ENCODE data around the gene CAPZA2.
A peak's percentile ranks its signal among the peaks of the same experiment; 100 is the strongest.
"Not testable (repeated sequence)": the region's sequence is repeated elsewhere in the genome, so short reads cannot be mapped to it uniquely, and the experiment has no call there.

The CAPZA2 gene

GRCh38 chr7:116920359-116920758, 58.0 kb downstream of the CAPZA2 start:
- no peak for DNase-seq (ENCODE audit: low spot score)

GRCh38 chr7:116922545-116922944, 60.2 kb downstream of the CAPZA2 start:
- no peak for DNase-seq (ENCODE audit: low spot score)

- no peak for DNase-seq (ENCODE audit: low spot score)
These were observed 62.4 kb downstream of the CAPZA2 start for GRCh38 chr7:116924741-116925140.

GRCh38 chr7:116929021-116929420, 66.6 kb downstream of the CAPZA2 start:
- DNase-seq (ENCODE audit: low spot score), result no peak

- DNase-seq (ENCODE audit: low spot score), result peak; percentile 87
These were observed 67.8 kb downstream of the CAPZA2 start for GRCh38 chr7:116929914-116930913.

- no peak for DNase-seq (ENCODE audit: low spot score)
These were observed 70.2 kb downstream of the CAPZA2 start for GRCh38 chr7:116932566-116932965.

GRCh38 chr7:116933465-116933864, 71.1 kb downstream of the CAPZA2 start:
- DNase-seq (ENCODE audit: low spot score), result no peak

GRCh38 chr7:116934580-116934979, 72.2 kb downstream of the CAPZA2 start:
- DNase-seq (ENCODE audit: low spot score), result no peak

- not testable (repeated sequence) for DNase-seq (ENCODE audit: low spot score)
These were observed 74.5 kb downstream of the CAPZA2 start for GRCh38 chr7:116936844-116937243.

- DNase-seq (ENCODE audit: low spot score), result no peak
These were observed 76.3 kb downstream of the CAPZA2 start for GRCh38 chr7:116938678-116939077.

- DNase-seq (ENCODE audit: low spot score), result no peak
These were observed 78.4 kb downstream of the CAPZA2 start for GRCh38 chr7:116940689-116941370.

- no peak for DNase-seq (ENCODE audit: low spot score)
These were observed 80.1 kb downstream of the CAPZA2 start for GRCh38 chr7:116942504-116942903.

GRCh38 chr7:116948934-116949333, 86.5 kb downstream of the CAPZA2 start:
- no peak for DNase-seq (ENCODE audit: low spot score)

- no peak for DNase-seq (ENCODE audit: low spot score)
These were observed 87.8 kb downstream of the CAPZA2 start for GRCh38 chr7:116949941-116950801.

GRCh38 chr7:116950889-116951351, 88.5 kb downstream of the CAPZA2 start:
- peak; percentile 34 for DNase-seq (ENCODE audit: low spot score)

- peak; percentile 57 for DNase-seq (ENCODE audit: low spot score)
These were observed 89.2 kb downstream of the CAPZA2 start for GRCh38 chr7:116951366-116952292.

GRCh38 chr7:116952635-116953371, 90.4 kb downstream of the CAPZA2 start:
- peak; percentile 76 for DNase-seq (ENCODE audit: low spot score)

GRCh38 chr7:116953372-116953905, 91.1 kb downstream of the CAPZA2 start, which contains the start of gene ST7:
Gene ST7, plus strand, starts transcription at chr7:116953501. Its CDS starts 40 bp downstream, at chr7:116953541.
- DNase-seq (ENCODE audit: low spot score), result peak; percentile 90

Data from RKO (cell line).